NOMO-1 (cell line): ENCODE data around the gene NOC2L.
"Not testable (repeated sequence)": the region's sequence is repeated elsewhere in the genome, so short reads cannot be mapped to it uniquely, and the experiment has no call there.

Source experiments
- DNase-seq, 2 experiments: peaks; one replicate each; lab custom pipeline; 2025; ENCODE audit not compliant: unreplicated experiment in 2 of 2; lab: John Stamatoyannopoulos, UW

The NOC2L gene

DNA sequence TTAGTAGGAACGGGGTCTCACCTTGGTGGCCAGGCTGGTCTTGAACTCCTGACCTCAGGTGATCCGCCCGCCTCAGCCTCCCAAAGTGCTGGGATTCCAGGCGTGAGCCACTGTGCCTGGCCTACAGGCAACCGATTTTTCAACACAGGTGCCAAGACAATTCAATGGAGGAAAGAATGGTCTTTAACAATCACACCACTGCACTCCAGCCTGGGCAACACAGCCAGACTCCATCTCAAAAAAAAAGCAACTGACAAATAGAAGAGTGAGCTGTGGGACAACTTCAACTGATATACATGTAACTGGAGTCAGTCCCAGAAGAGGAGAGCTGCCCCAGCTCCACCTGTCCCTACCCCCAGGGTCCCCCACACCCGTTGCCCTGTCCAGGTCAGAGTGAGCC, 35.5 kb upstream of the NOC2L start:
- DNase-seq = not testable (repeated sequence)

DNA sequence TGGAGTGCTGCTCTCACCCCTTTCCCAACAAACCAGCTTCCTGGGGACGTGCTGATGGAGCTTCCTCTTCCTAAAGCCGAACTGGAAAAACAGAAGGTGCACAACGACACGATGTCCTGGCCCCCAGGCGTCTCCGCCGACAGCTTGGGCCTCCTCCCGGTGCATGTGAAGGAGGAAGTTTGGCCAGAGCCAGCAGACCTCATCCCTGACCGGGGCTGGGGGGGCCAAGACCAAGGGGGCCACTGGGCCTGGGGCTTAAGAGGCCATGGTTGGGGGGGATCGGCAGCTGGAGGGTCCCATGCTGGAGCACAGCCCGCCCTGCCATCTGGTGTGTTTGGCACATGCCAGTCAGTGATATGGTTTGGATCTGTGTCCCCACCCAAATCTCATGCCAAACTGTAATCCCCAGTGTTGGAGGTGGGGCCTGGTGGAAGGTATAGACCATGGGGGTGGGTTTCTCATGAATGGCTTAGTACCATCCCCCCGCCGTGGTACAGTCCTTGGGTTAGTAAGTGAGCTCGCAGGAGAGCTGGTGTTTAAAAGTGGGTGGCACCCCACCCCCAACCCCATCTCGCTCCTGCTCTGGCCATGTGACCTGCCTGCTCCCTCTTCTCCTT, 34.4 kb upstream of the NOC2L start:
- no peak for DNase-seq

DNA sequence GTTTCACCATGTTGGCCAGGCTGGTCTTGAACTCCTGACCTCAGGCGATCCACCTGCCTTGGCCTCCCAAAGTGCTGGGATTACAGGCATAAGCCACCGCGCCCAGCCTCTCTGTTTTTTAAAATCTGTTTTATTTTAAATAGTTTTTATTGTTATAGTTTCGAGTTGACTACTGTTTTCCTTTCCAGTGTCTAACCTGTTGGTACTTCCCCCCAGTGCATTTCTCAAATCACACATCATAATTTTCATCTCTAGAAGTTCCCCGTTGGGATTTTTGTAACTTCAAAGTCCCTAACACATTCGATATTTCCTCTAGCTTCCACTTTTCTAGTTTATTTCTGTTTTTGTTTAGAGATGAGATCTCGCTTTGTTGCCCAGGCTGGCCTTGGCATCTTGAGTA, 33.3 kb upstream of the NOC2L start:
- DNase-seq = no peak

DNA sequence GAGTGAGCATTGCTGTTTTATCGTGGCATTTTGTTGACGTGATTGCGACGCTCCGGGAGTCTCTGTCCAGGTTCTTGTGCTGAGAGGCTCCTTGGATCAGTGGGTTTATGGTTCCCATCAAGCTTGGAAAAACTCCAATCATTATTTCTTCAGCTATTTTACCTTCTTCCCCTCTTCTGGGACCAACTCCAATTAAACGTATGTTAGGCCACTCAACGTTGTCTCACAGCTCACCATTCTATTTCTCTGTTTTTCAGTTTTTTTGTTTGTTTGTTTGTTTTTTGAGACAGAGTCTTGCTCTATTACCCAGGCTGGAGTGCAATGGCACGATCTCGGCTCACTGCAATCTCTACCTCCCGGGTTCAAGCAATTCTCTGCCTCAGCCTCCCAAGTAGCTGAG, 32.8 kb upstream of the NOC2L start:
- DNase-seq = no peak

DNA sequence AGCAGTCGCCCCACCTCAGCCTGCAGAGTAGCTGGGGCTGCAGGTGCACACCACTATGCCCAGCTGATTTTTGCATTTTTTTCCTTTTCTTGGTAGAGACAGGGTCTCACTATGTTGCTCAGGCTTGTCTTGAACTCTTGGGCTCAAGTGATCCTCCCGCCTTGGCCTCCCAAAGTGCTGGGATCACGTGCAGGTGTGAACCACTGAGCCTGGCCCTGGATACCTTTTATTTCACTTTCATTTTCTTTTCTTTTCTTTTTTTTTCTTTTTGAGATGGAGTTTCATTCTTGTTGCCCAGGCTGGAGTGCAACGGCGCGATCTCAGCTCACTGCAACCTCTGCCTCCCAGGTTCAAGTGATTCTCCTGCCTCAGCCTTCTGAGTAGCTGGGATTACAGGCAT, 32.2 kb upstream of the NOC2L start:
- DNase-seq = not testable (repeated sequence)

GRCh38 chr1:988061-988460, 29.0 kb upstream of the NOC2L start:
- DNase-seq = not testable (repeated sequence)

- DNase-seq = no peak
These were observed 26.1 kb upstream of the NOC2L start for GRCh38 chr1:985126-985525.

DNA sequence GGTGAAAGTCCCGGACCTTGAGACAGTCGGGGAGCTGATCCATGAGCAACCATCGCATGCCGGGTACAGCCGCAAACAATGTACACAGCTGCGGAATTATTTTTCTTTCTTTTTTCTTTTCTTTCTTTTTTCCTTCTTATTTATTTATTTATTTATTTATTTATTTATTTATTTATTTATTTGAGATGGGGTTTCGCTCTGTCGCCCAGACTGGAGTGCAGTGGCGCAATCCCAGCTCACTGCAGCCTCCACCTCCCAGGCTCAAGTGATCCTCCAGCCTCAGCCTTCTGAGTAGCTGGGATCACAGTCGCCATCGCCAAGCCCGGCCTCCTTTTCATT, 25.4 kb upstream of the NOC2L start:
- no peak for DNase-seq

- DNase-seq = no peak
These were observed 24.9 kb upstream of the NOC2L start for GRCh38 chr1:983798-984475.

- DNase-seq = no peak
These were observed 23.8 kb upstream of the NOC2L start for GRCh38 chr1:982765-983436.

DNA sequence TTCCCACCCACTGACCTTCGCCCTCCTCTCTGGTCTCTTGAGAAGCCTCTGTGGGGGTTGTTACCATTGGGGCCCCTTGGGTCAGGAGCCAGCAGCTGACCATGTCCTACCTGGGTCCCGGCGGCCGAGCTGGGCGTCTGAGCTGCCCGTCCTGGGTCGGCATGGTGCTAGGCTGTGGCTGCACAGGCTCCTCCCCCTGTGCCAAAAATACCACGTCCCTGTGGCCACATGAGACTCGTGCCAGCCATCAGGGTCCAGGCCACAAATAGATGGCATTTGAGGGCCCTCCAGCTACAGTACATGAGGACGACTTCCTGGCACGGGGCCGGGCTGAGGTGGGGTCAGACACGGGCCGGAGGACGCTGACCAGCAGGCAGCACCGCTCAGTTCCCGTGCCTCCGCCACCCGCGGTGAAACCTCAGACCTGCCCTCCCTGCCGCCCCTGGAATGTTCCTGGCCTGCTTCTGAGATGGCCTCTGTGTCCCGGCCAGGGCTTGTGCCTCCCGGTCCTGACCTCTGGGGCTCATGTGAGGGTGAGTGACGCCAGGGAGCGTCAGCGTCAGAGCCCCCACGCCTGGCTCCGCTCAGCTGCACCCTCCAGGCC, 23.0 kb upstream of the NOC2L start, which contains the start of gene PERM1:
Gene PERM1, minus strand, starts transcription at position 139 of the 604 bp plus-strand sequence. CDS start 1,064 bp downstream, outside the sequence.
- no peak for DNase-seq

GRCh38 chr1:981491-981954, 22.5 kb upstream of the NOC2L start:
- DNase-seq = no peak

GRCh38 chr1:980602-981395, 21.7 kb upstream of the NOC2L start:
- DNase-seq = no peak

DNA sequence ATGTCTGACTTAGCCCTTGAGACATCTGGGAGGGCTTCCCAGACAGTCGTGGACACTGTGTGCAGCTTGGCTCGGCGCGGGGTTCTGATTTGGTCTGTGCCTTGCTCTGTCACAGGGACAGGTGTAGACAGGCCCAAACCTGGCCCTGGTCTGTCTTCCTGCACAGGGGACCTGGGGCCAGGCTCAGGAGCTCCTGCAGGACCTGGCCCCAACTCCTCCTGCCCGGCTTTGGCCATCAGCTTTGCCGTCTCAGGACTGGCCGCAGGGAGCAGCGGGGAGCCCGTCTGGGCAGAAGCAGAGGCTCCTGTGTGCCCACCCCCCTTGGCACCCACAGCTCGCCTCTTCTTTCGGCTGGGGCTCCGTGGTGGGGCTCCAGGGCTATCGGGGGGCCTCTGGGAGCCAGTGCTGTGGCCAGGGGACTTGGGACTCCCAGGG, 21.1 kb upstream of the NOC2L start:
- no peak for DNase-seq

DNA sequence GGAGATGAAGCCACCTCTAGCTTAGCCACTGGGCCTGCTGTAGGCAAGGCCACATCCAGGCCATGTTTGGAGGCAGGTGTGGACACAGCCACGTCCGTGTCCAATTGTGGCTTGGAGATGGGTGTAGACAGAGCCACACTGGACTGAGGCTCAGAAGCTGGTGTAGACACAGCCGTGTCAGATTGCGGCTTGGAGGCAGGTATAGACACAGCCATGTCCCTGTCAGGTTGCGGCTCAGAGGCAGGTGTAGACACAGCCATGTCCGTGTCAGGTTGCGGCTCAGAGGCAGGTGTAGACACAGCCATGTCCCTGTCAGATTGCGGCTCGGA, 20.7 kb upstream of the NOC2L start:
- no peak for DNase-seq

DNA sequence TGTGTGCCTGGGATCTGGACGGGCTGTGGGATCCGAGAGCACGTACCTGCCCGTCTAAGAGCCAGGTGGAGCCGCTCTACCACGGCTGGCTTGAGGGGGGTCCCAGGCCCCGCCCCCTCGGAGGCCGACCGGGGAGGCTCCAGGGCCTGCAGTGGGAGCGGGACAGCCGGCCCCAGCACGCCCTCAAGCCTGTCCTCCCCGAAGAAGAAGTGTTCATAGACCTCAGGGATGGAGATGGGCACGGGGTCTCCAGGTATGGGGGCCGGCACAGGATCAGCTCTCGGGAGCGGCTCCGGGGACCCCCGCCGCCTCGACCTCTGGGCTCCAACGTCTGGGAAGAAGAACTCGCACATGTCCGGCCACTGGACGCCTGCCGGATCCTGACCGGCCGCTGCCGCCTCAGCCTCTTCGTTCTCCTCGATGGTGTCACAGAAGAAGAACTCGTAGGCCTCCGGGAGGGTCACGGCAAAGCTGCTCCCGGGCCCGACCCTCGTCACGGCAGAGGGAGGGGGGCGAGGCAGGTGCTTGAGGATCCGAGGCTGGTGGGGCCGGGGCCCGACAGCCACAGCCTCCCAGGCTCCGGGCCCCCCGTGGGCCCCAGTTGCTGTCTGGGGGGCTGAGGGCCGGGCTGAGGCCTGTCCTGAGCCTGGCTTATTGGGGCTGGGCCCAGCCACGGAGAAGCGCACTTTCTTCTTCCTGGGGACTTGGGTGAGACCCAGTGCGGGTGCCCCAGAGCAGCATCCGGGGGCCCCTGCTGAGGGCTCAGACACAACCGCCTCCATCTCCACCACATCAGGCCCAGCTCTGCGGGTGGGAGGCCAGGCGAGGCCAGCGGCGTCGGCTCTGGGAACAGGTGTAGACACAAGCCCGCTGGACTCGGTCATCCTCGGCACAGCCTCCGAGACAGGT, 20.0 kb upstream of the NOC2L start:
- DNase-seq = no peak

DNA sequence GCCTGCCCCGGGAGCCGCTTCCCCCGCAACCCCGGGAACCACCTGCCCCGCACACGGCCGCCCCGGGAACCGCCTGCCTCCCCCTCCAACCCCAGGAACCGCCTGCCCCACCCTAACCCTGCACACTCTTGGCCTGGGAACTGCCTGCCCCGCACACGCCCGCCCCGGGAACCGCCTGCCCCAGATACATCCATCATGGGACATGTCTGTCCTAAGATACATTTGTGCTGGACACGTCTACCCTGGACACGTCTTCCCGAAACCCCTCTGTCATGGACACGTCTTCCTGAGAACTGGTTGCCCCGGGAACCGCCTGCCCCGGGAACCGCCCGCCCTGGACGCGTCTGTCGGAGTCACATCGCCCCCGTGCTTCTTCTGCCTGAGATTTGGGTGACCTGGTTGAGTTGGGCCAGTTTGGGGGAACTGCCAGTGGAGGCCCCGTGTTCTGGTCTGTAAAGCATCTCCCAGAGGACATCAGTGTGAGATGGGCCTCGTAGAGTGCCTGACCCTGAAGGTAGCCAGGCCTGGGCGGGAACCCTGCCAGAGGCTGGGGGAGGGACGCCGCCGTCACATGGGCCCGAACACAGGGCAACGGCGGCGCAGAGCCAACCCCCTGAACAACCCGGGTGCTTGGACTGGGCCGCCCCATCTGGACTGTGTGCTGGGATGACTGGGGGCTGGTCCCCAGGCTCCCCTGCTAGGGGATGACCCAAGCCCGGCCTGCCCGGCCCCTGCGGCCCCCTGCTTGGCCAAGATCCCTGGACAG, 19.2 kb upstream of the NOC2L start:
- DNase-seq = no peak

GRCh38 chr1:976791-977190, 17.7 kb upstream of the NOC2L start:
- not testable (repeated sequence) for DNase-seq
